WTC11 (cell line): ENCODE measurements around the gene ENPP6. TPM values are rescaled to one million over a fixed set of nuclear protein-coding genes. Genes with fewer than 3 reads are reported as not detected.

ENCODE experiments used
- ATAC-seq: fragments of 200-7000 bp; cut with Tn5 transposase; 2 replicates; pipeline ENCODE4 v1.10.0; 2021; ENCODE audit warnings: mild to moderate bottlenecking, moderate library complexity
- CTCF ChIA-PET: fragments of 300-600 bp; sonication (Branson Sonifier 250); formaldehyde crosslinking; loops from one replicate; lab custom pipeline; 2021; ENCODE audit warnings: antibody characterized with exemption; lab: Charles Lee
- POLR2A ChIA-PET: fragments of 350-600 bp; sonication (Branson Sonifier 250); formaldehyde crosslinking; loops from one replicate; lab custom pipeline; 2021; ENCODE audit warnings: antibody characterized with exemption; lab: Charles Lee
- DNase-seq: peaks from one replicate; pipeline ENCODE4 v3.0.0; 2021; ENCODE audit warnings: low spot score
- H3K27ac Mint-ChIP-seq: 2 replicates; pipeline ENCODE4 v1.8.0; 2021; ENCODE audit warnings: mixed read lengths
- H3K27me3 Mint-ChIP-seq: 2 replicates; pipeline ENCODE4 v1.8.0; 2021; ENCODE audit warnings: low read depth, mild to moderate bottlenecking, moderate library complexity, mixed read lengths
- H3K36me3 Mint-ChIP-seq: 2 replicates; pipeline ENCODE4 v1.8.0; 2021; ENCODE audit warnings: mixed read lengths
- H3K4me1 Mint-ChIP-seq: 2 replicates; pipeline ENCODE4 v1.8.0; 2022; ENCODE audit warnings: mixed read lengths
- H3K4me3 Mint-ChIP-seq: 2 replicates; pipeline ENCODE4 v1.8.0; 2021; ENCODE audit warnings: mild to moderate bottlenecking, moderate library complexity, mixed read lengths
- H3K9me3 Mint-ChIP-seq: 2 replicates; pipeline ENCODE4 v1.8.0; 2021; ENCODE audit warnings: mixed read lengths
- ATF1 ChIP-seq: sonication (generic); formaldehyde crosslinking; IDR thresholded peaks from 2 replicates; pipeline ENCODE4 v1.8.1; 2023; ENCODE audit warnings: mild to moderate bottlenecking, moderate library complexity, missing genetic modification reagents
- CBFB ChIP-seq: sonication (generic); formaldehyde crosslinking; IDR thresholded peaks from 2 replicates; pipeline ENCODE4 v1.8.1; 2022; ENCODE audit warnings: mild to moderate bottlenecking, low read depth, missing genetic modification reagents
- CREM ChIP-seq: sonication (generic); formaldehyde crosslinking; IDR thresholded peaks from 2 replicates; pipeline ENCODE4 v1.8.1; 2022; ENCODE audit warnings: mild to moderate bottlenecking, missing genetic modification reagents, moderate library complexity
- ERG ChIP-seq: fragments of 250-450 bp; sonication (Bioruptor Pico); IDR thresholded peaks from 2 replicates; pipeline ENCODE4 v1.8.0; 2021; ENCODE audit warnings: mild to moderate bottlenecking
- ETV6 ChIP-seq: sonication (generic); formaldehyde crosslinking; IDR thresholded peaks from 2 replicates; pipeline ENCODE4 v1.8.1; 2022; ENCODE audit warnings: mild to moderate bottlenecking, missing genetic modification reagents
- FOXK1 ChIP-seq: sonication (generic); formaldehyde crosslinking; IDR thresholded peaks from 2 replicates; pipeline ENCODE4 v1.8.0; 2022; ENCODE audit warnings: mild to moderate bottlenecking, moderate library complexity, missing genetic modification reagents
- GRHL2 ChIP-seq: fragments of 250-450 bp; sonication (Bioruptor Pico); IDR thresholded peaks from 2 replicates; pipeline ENCODE4 v1.8.0; 2022; ENCODE audit warnings: mild to moderate bottlenecking, moderate library complexity; ENCODE audit not compliant: insufficient replicate concordance, severe bottlenecking
- GTF2I ChIP-seq: fragments of 250-450 bp; sonication (Bioruptor Pico); conservative IDR thresholded peaks from 2 replicates; pipeline ENCODE4 v1.4.0; 2021; ENCODE audit warnings: mild to moderate bottlenecking
- HMGXB4 ChIP-seq: sonication (generic); formaldehyde crosslinking; IDR thresholded peaks from 2 replicates; pipeline ENCODE4 v1.8.1; 2023; ENCODE audit warnings: mild to moderate bottlenecking, moderate library complexity, missing genetic modification reagents
- KAT7 ChIP-seq: sonication (generic); formaldehyde crosslinking; IDR thresholded peaks from 2 replicates; pipeline ENCODE4 v1.8.1; 2023; ENCODE audit warnings: missing genetic modification reagents, mild to moderate bottlenecking, borderline replicate concordance
- NFE2L1 ChIP-seq: sonication (generic); formaldehyde crosslinking; IDR thresholded peaks from 2 replicates; pipeline ENCODE4 v1.8.1; 2023; ENCODE audit warnings: missing genetic modification reagents
- NR2C2 ChIP-seq: sonication (generic); formaldehyde crosslinking; IDR thresholded peaks from 2 replicates; pipeline ENCODE4 v1.8.0; 2022; ENCODE audit warnings: mild to moderate bottlenecking, missing genetic modification reagents
- NR3C1 ChIP-seq: sonication (generic); formaldehyde crosslinking; conservative IDR thresholded peaks from 2 replicates; pipeline ENCODE4 v1.8.1; 2023; ENCODE audit warnings: low read depth, mild to moderate bottlenecking, missing genetic modification reagents
- OVOL2 ChIP-seq: fragments of 250-450 bp; sonication (Bioruptor Pico); IDR thresholded peaks from 2 replicates; pipeline ENCODE4 v1.9.0; 2021; ENCODE audit warnings: mild to moderate bottlenecking, borderline replicate concordance
- RELA ChIP-seq: sonication (generic); formaldehyde crosslinking; IDR thresholded peaks from 2 replicates; pipeline ENCODE4 v1.8.1; 2022; ENCODE audit warnings: missing genetic modification reagents, mild to moderate bottlenecking, borderline replicate concordance
- SP1 ChIP-seq: sonication (generic); formaldehyde crosslinking; conservative IDR thresholded peaks from 2 replicates; pipeline ENCODE4 v1.8.1; 2022; ENCODE audit warnings: missing genetic modification reagents
- USF1 ChIP-seq: sonication (generic); formaldehyde crosslinking; IDR thresholded peaks from 2 replicates; pipeline ENCODE4 v1.8.0; 2022; ENCODE audit warnings: mild to moderate bottlenecking, missing genetic modification reagents
- ZBTB43 ChIP-seq: sonication (generic); formaldehyde crosslinking; IDR thresholded peaks from 2 replicates; pipeline ENCODE4 v1.8.1; 2023; ENCODE audit warnings: mild to moderate bottlenecking, missing genetic modification reagents
- ZNF138 ChIP-seq: sonication (generic); formaldehyde crosslinking; conservative IDR thresholded peaks from 2 replicates; pipeline ENCODE4 v1.8.1; 2022; ENCODE audit warnings: mild to moderate bottlenecking, moderate library complexity, missing genetic modification reagents
- ZNF232 ChIP-seq: sonication (generic); formaldehyde crosslinking; IDR thresholded peaks from 2 replicates; pipeline ENCODE4 v1.8.0; 2022; ENCODE audit warnings: mild to moderate bottlenecking, missing genetic modification reagents
- ZNF423 ChIP-seq: fragments of 250-450 bp; sonication (Bioruptor Pico); IDR thresholded peaks from 2 replicates; pipeline ENCODE4 v2.1.2; 2022; ENCODE audit warnings: mild to moderate bottlenecking, moderate library complexity
- ZNF425 ChIP-seq: fragments of 250-450 bp; sonication (Bioruptor Pico); conservative IDR thresholded peaks from 2 replicates; pipeline ENCODE4 v1.9.0; 2021; ENCODE audit warnings: mild to moderate bottlenecking
- ZNF512 ChIP-seq: sonication (generic); formaldehyde crosslinking; IDR thresholded peaks from 2 replicates; pipeline ENCODE4 v1.8.1; 2022; ENCODE audit warnings: missing genetic modification reagents, borderline replicate concordance
- ZNF532 ChIP-seq: fragments of 250-450 bp; sonication (Bioruptor Pico); IDR thresholded peaks from 2 replicates; pipeline ENCODE4 v1.9.0; 2021; ENCODE audit warnings: mild to moderate bottlenecking, borderline replicate concordance
- ZNF671 ChIP-seq: fragments of 250-450 bp; sonication (Bioruptor Pico); IDR thresholded peaks from 2 replicates; pipeline ENCODE4 v1.8.0; 2021; ENCODE audit warnings: mild to moderate bottlenecking
- total RNA-seq: library from RNA; stranded (reverse); gene quantifications from 3 replicates; pipeline ENCODE4 v1.2.3, GENCODE V29; 2021

ENPP6 gene
- total RNA-seq, 1 experiment from 2014 or later: 0.09 TPM

- no peak for DNase-seq
- no peak overlapping the region for H3K4me3 Mint-ChIP-seq
- H3K27me3 Mint-ChIP-seq: no peaks in the 10 kb centered on the region; the same call in none of the 2 replicates
- peaks cover 8% of the 10 kb centered on the region for H3K4me1 Mint-ChIP-seq
- ChIA-PET POLR2A (no interaction called here), CTCF (no interaction called here)
- ATAC-seq: no peak
- H3K36me3 Mint-ChIP-seq: peaks cover 14% of the 10 kb centered on the region
- H3K9me3 Mint-ChIP-seq: peaks cover 21% of the 10 kb centered on the region
- TF ChIP-seq CREM: no peak
- no peak for TF ChIP-seq CBFB (CRISPR knock-in tag)
- no peak for TF ChIP-seq ATF1 (CRISPR knock-in tag)
- TF ChIP-seq GTF2I (CRISPR knock-in tag): no peak
- TF ChIP-seq ZNF138 (CRISPR knock-in tag): no peak
- TF ChIP-seq KAT7 (CRISPR knock-in tag): no peak
- TF ChIP-seq ZNF512 (CRISPR knock-in tag): no peak
- TF ChIP-seq NR3C1 (CRISPR knock-in tag): no peak
- TF ChIP-seq ZNF425: no peak
- no peak for TF ChIP-seq ZNF423
- no peak for TF ChIP-seq USF1 (CRISPR knock-in tag)
- no peak for TF ChIP-seq ZNF232
- TF ChIP-seq FOXK1 (CRISPR knock-in tag): no peak
- no peak for TF ChIP-seq RELA (CRISPR knock-in tag)
- TF ChIP-seq NR2C2 (CRISPR knock-in tag): no peak
- no peak for TF ChIP-seq OVOL2 (CRISPR knock-in tag)
- no peak overlapping the region for H3K27ac Mint-ChIP-seq
These were observed 26.4 kb downstream of the ENPP6 start for GRCh38 chr4:184191267-184191666.

- H3K36me3 Mint-ChIP-seq: peaks cover 14% of the 10 kb centered on the region
- CTCF ChIA-PET: interaction anchor here (0.7 kb wide), 1 partner anchor 47 kb away, joined by 3 read pairs; no protein-coding TSS in a partner anchor
- H3K27me3 Mint-ChIP-seq: no peaks in the 10 kb centered on the region; the same call in none of the 2 replicates
- H3K27ac Mint-ChIP-seq: no peak overlapping the region
- no peak for DNase-seq
- H3K4me1 Mint-ChIP-seq: peaks cover 8% of the 10 kb centered on the region
- H3K9me3 Mint-ChIP-seq: peaks cover 21% of the 10 kb centered on the region
- H3K4me3 Mint-ChIP-seq: no peak overlapping the region
- no peak for ATAC-seq
- POLR2A ChIA-PET: no interaction called here
- TF ChIP-seq SP1 (CRISPR knock-in tag) (no peak), ZNF532 (CRISPR knock-in tag) (no peak), ZNF671 (CRISPR knock-in tag) (no peak), HMGXB4 (no peak), NFE2L1 (CRISPR knock-in tag) (no peak), ERG (CRISPR knock-in tag) (no peak), GRHL2 (CRISPR knock-in tag) (no peak), ZNF423 (no peak), ETV6 (no peak), ZBTB43 (CRISPR knock-in tag) (no peak)
These were observed 27.0 kb downstream of the ENPP6 start for GRCh38 chr4:184190711-184191110.
